ENCODE data around the gene PDE6B. TPM values are rescaled to one million over a fixed set of nuclear protein-coding genes. Genes with fewer than 3 reads are reported as not detected.

Gene PDE6B
- total RNA-seq, 2 experiments from 2014 or later = not detected

- DNase-seq (ENCODE audit: low spot score) = no peak
- no peaks in the 10 kb centered on the region for H4K20me1 ChIP-seq (ENCODE audit: insufficient read depth, low read length)
- H3K4me3 ChIP-seq (ENCODE audit: low read depth, low read length, poor library complexity, severe bottlenecking) = no peak overlapping the region
- H3K27ac ChIP-seq (ENCODE audit: low read depth, low read length, poor library complexity, severe bottlenecking) = no peak overlapping the region
- H3K79me2 ChIP-seq (ENCODE audit: insufficient read depth, low read depth, low read length) = peaks cover 14% of the 10 kb centered on the region; the same call in 1 of the 2 replicates
- no peaks in the 10 kb centered on the region for H3K36me3 ChIP-seq (ENCODE audit: insufficient read depth, low read length)
- H3K4me2 ChIP-seq (ENCODE audit: low read length) = no peak overlapping the region
- peaks cover 29% of the 10 kb centered on the region for H3K4me1 ChIP-seq (ENCODE audit: insufficient read depth, low read length, poor library complexity, severe bottlenecking)
- TF ChIP-seq EZH2phosphoT487 (IDR thresholded peaks at IDR 0.05; ENCODE audit: borderline replicate concordance, low read depth, low read length) (no peak), CTCF (conservative IDR thresholded peaks at IDR 0.05; ENCODE audit: low read length) (no peak)
- H3K9me2 ChIP-seq (ENCODE audit: insufficient read depth, low read length) = no peaks in the 10 kb centered on the region
- BruUV-seq (replicated peaks) = no TSS peak
- ChIA-PET POLR2A (interaction anchor here (0.6 to 0.7 kb wide), 2 partner anchors 80 to 881 kb away, joined by 3 to 4 read pairs; no protein-coding TSS in a partner anchor), CTCF (ENCODE audit: unreplicated experiment) (no interaction called here)
- H2AFZ ChIP-seq (ENCODE audit: low read length) = no peak overlapping the region
- intact Hi-C loops (cut with micrococcal nuclease; ENCODE audit: unreplicated experiment) = no loop called here
- H3K9me3 ChIP-seq (ENCODE audit: low read length) = no peaks in the 10 kb centered on the region
Observed at GRCh38 chr4:702618-703048, 77.3 kb downstream of the PDE6B start.

GRCh38 chr4:703336-704197, 78.2 kb downstream of the PDE6B start:
- ChIA-PET CTCF (ENCODE audit: unreplicated experiment) (no interaction called here), POLR2A (interaction anchor here (0.6 to 0.7 kb wide), 2 partner anchors 79 to 880 kb away, joined by 3 to 4 read pairs; no protein-coding TSS in a partner anchor)
- H3K27ac ChIP-seq (ENCODE audit: low read depth, low read length, poor library complexity, severe bottlenecking) = no peak overlapping the region
- peaks cover 3% of the 10 kb centered on the region for H3K36me3 ChIP-seq (ENCODE audit: insufficient read depth, low read length)
- H4K20me1 ChIP-seq (ENCODE audit: insufficient read depth, low read length) = no peaks in the 10 kb centered on the region
- no TSS peak for BruUV-seq (replicated peaks)
- peaks cover 14% of the 10 kb centered on the region; the same call in 1 of the 2 replicates for H3K79me2 ChIP-seq (ENCODE audit: insufficient read depth, low read depth, low read length)
- no peak overlapping the region for H3K4me2 ChIP-seq (ENCODE audit: low read length)
- intact Hi-C loops (cut with micrococcal nuclease; ENCODE audit: unreplicated experiment) = no loop called here
- no peak for DNase-seq (ENCODE audit: low spot score)
- H3K9me3 ChIP-seq (ENCODE audit: low read length) = no peaks in the 10 kb centered on the region
- peaks cover 25% of the 10 kb centered on the region for H3K4me1 ChIP-seq (ENCODE audit: insufficient read depth, low read length, poor library complexity, severe bottlenecking)
- H3K4me3 ChIP-seq (ENCODE audit: low read depth, low read length, poor library complexity, severe bottlenecking) = no peak overlapping the region
- no peak overlapping the region for H2AFZ ChIP-seq (ENCODE audit: low read length)
- TF ChIP-seq CTCF (conservative IDR thresholded peaks at IDR 0.05; ENCODE audit: low read length) = no peak
- TF ChIP-seq EZH2phosphoT487 (IDR thresholded peaks at IDR 0.05; ENCODE audit: borderline replicate concordance, low read depth, low read length) = no peak
- no peaks in the 10 kb centered on the region for H3K9me2 ChIP-seq (ENCODE audit: insufficient read depth, low read length)
